HG03159 (cell line): Measurements from ENCODE around the gene CTDSP2.
"Not testable (repeated sequence)": the region's sequence is repeated elsewhere in the genome, so short reads cannot be mapped to it uniquely, and the experiment has no call there.

Source experiments
- ATAC-seq: cut with Tn5 transposase; IDR thresholded peaks from one replicate; pipeline ENCODE4 v1.9.1; 2021; ENCODE audit warnings: mild to moderate bottlenecking, moderate library complexity; ENCODE audit not compliant: unreplicated experiment

Gene CTDSP2

DNA sequence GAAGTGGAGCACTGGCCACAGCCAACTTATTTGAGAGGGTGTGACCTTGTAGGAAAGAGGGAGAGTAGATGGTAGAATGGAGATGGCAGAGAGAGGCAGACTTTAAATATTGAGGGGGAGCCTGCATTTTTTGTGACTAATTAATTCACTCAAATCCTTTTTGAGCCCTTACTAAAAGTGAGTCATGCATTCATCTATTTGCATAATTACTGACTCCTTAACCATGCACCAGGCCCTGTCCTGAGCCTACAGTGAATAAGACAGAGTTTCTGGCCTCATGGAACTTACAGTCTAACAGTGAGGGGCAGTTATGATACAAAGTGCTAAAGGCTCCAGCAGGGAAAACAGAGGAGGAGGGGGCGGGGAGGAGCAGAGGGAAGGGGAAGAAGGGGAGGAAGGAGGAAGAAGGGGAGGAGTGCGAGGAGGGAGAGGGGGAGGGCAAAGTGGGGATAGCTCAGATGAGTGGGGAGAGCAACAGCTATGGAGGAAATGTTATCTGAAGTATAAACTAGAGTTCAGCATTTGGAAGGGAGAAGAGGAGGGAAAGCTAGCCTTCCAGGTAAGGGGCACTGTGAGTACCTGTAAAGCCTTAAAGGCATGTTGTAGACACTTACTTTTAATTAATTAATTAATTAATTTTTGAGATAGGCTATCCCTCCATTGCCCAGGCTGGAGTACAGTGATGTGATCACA lies 7.5 kb upstream of the CTDSP2 start:
- no peak for ATAC-seq

DNA sequence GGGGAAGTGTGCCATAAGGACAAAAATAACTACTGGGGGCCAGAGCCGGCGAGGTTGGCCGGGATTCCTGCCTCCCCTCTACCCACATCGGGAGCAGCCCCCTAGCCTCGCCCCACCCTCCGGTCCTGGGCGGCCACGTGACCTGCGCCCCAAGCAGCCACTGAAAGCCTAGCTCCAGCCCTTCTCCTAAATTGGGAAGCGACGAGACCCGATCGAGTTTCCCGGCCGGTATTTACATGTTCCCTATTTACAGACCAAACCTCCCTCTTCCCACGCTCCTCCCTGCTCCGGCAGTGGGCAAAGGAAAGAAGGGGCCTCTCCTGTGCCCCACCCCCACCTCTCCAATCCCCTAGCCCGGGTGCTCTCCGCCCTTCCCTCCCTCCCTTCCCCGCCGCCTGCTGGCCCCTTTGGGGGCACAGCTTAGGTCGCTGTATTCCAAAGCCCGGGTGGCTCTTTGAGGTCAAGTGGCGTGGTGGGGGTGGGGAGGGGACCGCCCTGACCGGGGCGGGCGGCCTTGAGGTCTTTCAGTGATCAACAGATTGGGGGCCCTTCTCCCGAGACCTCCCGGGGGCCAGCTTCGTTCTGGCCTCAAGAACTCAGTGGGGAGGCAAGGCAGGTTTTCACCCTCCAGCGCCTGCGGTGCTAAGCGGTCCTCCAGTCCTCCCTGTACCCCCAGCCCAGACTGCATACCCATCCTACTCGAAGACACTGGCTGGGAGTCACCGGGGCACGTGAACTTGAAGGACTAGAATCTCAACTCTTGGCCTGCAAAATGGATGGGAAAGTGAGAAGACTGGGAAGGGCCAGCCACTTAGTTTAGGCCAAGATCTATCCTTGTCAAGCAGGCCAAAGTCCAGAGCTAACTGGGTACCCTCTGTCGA lies 6.3 kb upstream of the CTDSP2 start:
- ATAC-seq, result no peak

DNA sequence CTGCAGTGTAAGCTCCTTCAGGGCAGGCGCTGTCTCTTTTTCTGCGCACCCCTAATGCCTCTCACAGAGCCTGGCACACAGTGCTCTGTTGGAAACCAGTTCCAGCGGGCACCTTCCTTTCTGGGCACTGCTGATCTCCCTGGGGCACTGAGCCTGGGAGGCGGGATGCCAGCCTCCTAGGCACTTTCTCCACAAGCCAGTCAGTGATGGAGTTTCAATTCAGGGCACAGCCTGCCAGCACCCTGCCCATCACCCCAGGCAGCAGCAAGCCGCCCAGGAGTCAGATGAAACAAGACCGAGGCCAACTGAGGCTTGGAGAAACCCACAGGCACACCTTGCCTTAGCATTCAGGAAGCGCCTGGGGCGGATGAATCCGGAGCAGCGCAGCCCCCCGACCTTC lies 5.7 kb upstream of the CTDSP2 start:
- ATAC-seq, result no peak

DNA sequence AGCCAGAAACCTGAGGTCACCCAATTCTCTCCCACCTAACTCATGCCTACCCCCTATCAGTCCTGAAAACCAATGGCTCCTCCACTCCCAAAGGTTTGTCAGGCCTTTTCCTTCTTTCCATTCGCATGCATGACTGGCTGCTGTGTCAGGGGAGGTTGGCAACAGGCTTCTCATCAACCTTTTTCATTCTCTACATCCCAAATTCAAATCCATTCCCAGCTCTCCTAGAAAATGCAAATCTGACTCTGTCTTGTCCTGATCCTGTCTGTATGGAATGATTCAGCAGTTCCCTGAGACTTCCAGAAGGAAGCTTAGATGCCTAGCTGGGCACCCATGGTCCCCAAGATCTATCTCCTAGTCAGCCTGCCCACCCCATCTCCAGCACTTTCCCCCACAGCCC lies 5.0 kb upstream of the CTDSP2 start:
- ATAC-seq, result no peak

DNA sequence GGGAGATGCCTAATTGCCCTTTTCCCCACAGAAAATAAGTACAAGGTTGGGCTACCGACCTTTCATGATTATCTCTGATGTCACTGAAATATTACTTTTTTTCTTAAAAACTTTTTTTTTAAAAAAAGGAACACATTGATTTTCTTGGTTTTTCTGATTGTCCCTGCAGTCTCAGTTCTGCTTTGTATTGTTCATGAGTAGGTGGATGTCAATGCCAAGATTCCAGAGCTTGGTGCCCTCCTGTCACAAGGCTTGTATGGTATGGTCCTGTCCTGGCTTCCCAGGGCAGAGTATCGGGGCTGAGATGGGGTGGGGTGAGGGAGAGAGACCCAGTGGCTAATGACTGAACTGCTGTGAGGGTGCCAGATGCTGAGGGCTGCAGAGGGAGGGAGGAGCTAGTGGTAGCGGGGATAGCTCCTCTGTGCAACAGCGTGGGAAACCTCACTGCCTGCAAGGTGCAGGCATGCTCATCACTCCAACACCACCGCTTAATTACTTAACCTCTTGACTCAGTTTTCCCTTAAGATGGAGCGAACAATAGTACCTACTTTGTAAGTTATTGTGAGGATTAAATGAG lies 4.4 kb upstream of the CTDSP2 start:
- peak; percentile 51 for ATAC-seq

DNA sequence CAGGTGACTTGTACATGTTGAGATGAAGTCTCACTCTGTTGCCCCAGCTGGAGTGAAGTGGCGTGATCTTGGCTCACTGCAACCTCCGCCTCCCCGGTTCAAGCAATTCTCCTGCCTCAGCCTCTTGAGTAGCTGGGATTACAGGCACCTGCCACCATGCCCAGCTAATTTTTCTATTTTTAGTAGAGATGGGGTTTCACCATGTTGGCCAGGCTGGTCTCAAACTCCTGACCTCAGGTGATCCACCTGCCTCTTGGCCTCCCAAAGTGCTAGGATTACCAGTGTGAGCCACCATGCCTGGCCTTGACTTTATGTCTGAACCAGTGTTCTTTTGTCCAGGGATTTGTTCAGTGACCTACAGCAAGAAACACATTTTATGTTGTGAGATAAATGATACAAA lies 2.9 kb upstream of the CTDSP2 start:
- ATAC-seq, result not testable (repeated sequence)

DNA sequence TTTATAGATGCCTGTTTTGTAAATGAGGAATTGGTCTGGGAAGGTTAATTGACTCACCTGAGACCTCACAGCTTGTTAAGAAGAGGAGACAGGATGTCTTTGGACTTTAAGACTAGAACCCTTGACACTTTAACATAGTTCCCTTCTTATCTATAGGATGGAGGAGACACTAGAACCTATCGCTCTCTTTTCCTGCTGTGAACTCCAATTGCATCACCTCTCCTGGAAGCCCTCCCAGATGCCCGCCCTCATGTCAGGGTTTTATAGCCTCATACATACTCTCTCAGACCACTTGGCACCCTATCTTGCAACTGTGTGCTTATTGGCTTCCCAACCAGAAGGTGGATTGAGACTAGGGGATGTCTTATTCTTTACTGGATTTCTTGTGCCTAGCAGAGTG lies 2.5 kb upstream of the CTDSP2 start:
- no peak for ATAC-seq

DNA sequence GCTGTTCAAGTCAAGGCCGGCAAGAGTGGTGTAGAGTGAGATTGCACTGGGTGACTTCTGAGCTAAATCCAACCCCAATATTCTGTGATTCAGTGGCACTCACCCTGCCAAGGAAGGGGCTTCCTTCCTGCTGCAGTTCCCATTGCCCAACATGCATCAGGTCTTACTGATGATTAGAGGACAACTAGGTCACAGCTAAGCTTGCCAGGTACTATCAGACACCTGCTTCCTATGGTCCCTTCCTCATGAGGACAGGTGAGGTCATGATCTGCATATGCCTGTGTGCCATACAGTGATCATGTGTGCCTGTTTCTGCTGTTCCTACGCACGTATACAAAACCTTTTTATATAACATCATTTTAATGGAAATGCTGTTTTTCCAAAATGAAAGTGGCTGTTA lies 1.7 kb upstream of the CTDSP2 start:
- ATAC-seq, result no peak

DNA sequence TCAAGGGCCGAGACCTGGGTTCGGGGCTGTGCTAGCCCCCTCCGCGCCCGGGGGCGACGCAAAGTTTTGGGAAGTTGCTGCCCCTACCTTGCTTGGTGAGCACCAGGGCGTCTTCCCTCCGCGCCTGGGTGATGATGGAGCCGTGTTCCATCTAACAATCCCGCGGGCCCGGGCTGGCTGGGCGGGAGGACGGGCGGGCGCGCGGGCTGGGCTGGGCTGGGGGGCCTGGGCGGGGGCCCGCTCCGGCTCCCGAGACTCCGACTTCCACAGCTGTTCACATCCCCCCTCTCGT lies 298 bp downstream of the CTDSP2 start:
- ATAC-seq, result peak; percentile 7

DNA sequence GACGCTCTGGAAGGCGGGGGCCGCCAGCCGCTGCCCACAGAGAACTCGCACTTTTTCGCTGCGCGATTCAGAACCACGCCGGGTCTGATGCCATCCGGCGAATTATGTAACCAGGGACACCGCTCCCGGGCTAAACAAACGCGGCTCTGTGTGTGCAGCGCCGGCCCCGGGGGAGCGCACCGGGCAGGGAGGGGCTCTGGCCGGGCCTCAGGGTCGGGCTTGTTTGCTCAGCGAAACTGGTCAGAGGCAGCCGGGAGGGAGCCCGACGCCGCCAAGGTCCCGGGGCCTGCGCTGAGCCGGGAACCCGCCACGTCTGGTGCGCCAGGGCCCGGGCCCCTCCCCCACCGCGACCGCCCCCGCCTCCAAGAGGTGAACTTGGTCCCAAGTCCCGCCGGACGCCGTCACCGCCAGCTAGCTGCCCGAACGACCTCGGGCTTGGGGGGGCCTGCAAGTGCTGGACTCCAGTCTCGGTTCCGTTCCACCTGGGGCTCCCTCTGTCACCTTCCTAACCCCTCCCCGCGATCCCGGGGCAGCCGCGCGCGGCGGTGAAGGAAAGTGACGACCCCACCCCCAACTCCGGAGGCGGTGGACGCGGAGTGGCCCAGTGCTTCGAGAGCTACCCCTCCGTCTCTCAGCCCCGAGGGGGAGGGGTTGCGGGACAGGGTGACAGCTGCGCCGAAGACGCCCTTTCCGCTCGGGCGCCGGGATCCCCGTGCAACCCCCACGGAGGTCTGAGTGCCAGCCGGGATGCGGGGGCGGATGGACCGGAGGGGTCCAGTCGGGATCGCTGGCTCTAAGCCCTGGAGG lies 848 bp downstream of the CTDSP2 start:
- ATAC-seq, result peak; percentile 39

DNA sequence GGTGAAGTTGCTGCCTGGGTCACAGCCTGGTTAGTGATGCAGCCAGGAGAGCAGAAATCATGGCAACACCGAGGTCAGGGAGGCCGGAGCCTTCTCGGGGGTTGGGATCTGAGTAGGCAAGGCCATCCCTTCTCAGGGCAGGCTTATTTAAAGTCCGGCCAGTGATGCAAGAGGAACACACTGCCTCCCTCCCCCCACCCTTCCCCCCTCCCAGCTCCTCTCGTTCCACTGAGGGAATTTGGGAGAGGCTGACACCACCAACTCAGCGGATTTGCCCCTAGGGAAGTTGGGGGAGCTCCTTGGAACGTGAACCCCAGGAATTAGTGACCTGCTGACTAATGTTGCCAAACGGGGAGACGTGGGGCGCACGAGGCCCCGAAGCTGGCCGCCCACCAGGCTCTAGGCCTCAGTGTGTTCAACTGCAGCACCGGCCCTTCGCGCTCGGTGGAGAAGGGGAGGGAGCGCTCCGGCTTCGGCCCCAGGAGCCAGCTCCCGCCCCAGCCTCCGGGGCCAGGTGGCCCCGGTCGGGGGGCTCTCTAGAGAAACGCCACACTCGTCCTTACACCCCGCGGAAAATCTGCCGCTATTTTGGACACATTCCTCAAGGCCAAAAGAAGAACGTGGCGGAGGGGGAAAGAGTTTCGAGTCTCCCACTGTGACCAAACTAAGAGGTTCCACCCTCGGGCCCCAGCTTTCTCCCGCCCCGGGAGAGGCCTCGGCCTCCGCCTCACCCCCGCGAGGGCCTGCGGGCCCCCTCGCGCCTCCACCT lies 1.6 kb downstream of the CTDSP2 start:
- peak; percentile 17 for ATAC-seq

DNA sequence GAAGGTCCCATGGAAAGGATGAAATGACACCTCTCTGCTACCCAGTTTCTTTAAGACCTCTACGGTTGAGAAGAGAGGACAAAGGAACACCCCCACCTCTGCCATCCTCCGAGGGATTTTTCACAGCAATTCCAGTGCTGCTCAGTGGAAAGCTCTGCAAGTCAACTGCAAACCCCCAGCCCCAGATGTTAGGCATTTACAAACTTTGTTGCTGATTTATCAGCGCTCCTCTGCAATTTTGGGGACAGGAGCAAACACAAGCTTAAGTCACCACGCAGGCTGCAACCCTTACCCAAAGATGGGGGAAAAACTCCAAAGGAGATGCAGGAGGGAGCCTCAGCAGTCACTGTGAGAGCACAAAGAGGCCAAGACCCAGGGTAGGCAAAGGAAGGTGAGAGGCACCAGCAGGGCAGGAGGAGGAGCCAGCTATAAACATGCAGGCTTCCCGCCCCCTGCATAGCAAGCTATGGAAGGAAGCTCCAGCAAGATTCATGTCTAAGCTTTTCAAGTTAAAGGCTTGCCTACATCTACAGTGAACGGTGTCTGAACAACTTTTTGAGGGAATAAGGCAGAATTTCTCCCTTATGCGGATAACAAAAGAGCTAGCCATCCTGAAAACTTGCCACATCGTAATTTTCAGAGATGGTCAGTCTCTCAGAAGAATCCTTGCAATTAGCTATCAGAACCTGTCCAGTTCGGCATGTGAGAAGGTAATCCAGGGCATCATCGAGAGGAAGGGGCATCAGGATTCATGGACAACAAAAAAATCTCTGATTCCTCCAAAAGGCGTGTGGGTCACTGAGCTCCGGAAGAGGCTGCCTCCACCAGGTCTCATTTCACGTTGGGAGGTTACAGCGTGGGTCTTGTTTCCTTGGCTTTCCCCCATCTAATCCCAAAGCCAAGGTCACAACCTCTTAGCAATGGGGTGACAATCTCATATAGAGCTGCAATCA lies 3.9 kb downstream of the CTDSP2 start:
- ATAC-seq, result no peak

DNA sequence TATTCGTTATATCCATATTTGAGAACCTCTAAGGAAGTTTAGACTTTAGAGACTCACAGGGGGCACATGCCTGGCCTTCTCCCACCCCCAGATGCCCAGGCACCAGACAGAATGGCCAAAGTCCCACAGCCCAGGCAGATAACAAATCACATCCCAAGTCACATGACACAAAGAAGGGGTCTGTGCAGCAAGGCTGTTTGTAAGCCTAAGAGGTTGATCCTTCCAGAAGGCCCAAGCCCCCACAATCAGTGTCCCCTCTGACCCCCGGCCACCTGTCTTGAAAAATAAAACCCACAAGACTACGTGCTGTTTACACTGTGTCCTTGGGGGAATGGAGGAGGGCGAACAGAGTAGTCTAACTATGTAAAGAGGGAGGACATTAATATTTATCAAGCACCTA lies 5.1 kb downstream of the CTDSP2 start:
- no peak for ATAC-seq

DNA sequence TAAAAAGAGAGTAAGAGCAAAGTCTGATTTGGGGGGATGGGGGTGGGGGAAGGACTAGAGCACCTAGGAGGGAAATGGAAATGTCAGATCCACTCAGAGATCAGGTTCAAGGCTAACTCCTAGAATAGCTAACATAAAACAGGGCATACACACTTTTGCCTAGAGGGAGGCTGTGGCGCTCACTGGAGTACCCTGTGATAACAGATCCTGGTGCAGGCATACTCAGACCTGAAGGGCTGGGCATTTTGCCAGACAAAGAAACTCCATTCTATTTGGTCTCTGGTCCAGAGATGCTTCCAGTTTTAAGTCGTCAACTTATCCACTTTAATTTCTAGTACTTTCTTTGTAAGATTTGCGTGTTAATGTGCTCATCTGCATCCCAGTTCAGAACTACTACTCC lies 5.8 kb downstream of the CTDSP2 start:
- ATAC-seq, result no peak

DNA sequence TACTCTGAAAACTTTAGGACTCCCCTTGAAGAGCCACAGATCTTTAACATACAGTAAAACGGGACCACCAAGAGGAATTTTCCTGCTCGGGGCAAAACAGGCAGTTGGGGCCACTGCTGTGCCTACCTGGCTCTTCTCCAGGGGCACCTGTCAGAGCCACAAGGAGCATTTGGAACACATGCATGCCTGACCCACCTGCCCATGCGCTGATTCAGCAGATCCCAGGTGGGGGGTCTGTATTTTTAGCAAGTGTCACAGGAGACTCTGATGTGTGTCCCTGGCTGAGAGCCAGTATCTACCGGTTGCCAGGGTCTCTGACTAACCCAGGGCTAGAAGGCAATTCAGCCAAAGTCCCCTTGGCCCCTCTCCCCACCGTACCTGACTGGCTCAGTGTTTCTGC lies 6.5 kb downstream of the CTDSP2 start:
- no peak for ATAC-seq

DNA sequence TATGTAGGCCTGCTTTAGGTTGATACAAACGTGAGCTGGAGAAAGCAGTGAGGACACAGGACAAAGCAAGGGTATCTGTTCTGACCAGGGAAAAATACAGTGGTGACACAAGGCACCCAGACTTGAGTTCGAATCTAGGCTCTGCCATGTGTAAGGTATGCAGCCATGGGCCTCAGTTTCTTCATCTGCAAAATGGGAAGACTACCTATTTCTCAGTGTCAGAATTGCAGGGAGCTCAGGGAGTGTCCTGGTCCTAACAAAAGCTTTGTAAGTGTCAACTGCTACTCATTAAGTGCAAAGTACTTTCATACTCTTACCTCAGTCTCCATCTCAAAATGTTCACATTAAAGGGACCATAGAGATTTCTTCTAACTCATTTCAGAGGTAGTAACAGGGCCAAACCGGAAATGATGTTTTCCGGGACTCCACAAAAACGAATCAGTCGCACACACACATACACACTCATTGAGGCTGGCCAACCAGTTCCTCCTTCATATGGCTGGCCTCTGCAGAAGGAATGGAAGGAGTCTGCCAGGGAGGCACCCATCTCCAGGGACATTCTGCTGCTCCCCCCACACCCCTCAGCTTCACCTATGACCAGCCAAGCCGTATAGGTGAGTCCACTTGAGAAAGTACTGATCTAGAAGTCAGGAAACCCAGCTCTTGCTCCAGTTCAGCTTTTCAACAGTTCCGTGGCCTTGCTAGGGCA lies 7.8 kb downstream of the CTDSP2 start:
- no peak for ATAC-seq

DNA sequence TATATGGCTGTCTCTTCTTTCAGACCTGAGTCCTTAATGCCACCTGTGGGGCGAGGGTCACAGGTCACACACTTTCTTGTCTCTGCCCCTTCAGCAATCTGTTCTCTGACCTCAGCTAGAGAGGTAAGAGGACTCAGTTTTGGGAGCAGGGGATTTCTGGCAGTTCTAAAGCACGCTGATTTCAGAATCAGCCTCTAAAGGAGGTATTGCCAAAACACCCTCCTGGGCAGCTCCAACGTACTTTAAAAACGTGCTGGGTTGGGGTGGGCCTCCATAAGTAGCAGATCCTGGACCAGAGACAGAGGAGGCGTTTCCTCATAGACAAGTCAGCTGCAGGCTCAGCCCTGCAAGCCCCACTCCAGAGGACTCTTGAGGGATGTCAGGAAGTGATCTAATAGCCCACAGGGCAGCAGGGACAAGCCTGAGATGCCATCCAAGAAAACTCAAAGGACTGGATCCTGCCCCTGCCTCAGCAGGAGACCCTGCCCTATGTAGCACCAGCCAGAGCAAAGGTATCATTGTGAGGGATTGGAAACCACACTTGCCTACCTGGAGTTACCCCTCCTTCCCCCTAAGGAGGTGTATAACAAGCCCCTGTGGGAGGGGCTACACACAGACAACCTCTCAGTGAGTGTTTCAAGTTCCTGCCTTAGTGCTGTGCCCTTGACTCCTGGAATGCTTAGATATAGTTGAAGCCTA lies 8.5 kb downstream of the CTDSP2 start:
- ATAC-seq, result peak; percentile 25
